ENCODE data around the gene TMEM184A.
A peak's percentile ranks its signal among the peaks of the same experiment; 100 is the strongest.

Gene TMEM184A

DNA sequence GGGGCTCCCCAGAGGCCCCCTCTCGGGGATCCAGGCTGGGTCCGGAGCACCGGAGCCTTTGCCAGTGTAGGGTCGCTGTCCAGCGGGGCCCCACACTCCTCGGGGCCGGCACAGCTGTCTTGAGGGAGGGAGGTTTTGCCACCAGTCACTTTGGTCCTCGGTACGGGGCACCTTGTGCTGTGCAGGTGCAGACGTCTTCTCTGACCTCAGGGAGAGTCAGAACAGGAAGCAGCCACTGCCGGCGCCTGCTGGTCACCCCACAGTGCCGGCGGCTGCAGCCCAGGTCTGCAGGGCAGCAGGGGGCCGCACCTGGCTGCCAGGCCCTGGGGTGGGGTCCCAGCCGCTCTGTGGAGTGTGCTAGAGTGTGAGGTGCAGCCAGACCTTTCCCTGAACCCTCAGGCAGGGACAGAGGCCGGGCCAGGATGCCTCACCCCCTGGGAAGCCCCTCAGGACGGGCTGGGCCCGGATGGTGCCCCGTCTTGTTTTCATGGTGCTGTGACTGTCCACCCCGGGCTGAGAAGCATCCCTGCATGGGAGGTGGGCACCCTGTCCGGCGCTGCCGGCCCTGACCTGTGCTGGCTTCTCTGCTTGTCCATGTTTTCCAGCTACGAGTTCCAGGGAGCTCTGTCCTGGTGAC is 17.3 kb downstream of the TMEM184A start:
- DNase-seq: no peak

DNA sequence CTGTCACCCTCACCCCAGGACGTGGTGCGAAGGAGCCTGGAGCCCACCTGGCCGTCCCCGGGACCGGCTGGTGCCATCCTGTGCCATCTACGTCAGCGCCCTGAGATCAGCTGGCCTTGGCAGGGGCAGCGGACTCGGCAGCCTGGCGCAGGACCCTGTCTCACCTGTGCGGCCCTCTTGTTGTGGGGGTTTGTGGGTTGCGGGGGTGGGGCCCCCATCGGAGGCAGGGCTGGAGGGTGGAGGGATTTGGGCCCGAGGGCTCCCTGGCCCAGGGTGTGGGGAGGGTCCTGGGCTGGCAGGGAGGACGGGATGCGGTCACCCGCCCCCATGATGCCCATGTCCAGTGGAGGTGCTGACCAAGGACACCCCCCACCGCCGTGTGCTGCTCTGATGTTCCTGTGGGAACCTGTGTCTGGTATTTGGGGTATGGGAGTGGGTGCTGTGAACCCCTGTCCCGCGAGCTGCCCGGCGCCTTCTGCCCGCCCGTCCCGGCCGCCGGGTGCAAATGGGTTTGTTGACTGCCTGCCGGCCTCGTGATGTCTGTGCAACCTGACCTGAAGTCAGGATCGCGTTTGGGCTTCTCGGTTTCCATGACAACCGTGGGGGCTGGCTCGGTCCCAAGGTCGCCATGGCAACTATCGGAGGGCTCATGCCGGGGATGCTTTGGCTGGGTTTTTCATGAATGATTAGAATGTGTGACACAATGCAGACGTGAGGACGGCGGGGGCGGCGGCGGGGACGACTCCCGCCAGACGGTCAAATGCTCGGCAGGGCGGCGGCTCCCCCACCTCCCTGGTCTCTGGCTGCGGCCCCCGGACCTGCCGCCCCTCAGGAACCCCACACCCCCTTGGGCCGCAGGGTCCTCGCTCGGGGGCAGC is 18.2 kb downstream of the TMEM184A start:
- DNase-seq: peak; percentile 58

DNA sequence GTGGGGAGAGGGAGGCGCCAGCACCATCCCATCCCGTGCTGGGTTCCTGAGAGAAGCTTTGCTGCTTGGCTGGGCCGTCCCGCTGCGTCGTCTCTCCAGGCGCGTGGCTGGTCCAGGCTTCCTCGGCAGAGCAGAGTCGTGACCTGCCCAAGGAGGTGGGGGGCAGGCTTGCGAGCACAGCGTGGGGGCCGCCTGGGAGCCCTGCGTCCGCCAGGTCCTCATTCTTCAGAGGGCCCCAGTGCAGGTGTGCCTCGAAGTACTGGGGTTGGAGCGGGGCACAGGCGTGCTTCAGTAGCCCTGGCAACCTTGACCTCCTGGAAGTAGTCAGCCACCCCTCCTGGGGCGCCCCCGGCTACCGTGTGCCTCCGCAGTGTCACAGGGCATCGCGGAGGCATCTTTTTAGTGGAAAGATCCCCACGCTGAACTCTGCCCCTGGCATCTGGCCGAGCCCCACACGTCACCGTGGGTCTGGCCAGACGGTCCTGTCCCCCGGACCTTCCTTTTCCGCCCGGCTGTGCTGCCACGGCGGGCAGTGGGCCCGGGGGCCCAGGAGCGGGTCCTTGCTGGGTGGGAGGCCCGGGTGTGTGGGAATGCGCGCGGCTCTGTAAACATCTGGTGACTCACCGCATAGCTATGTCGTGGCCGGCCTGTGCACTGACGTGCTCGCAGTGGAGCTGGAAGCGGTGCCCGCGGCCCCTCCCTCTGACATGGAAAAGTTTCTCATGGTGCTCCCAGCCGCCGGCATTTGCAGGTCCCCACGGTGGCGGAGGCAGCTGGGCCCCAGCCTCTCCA is 19.1 kb downstream of the TMEM184A start:
- DNase-seq: no peak

DNA sequence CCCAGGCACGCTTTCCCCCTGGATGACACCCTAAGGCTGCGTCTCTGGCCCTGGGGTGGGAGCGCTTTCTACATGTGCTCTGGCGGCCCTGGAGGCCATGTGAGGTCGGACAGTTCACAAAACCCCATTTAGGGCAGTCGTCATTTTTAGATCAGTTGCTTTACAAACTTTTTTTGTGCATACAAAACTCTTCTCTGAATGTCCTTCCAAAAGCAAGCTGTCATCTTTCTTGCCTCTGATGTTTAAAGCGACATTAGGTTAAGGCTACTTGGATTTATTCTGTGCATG is 19.6 kb downstream of the TMEM184A start:
- DNase-seq: no peak

DNA sequence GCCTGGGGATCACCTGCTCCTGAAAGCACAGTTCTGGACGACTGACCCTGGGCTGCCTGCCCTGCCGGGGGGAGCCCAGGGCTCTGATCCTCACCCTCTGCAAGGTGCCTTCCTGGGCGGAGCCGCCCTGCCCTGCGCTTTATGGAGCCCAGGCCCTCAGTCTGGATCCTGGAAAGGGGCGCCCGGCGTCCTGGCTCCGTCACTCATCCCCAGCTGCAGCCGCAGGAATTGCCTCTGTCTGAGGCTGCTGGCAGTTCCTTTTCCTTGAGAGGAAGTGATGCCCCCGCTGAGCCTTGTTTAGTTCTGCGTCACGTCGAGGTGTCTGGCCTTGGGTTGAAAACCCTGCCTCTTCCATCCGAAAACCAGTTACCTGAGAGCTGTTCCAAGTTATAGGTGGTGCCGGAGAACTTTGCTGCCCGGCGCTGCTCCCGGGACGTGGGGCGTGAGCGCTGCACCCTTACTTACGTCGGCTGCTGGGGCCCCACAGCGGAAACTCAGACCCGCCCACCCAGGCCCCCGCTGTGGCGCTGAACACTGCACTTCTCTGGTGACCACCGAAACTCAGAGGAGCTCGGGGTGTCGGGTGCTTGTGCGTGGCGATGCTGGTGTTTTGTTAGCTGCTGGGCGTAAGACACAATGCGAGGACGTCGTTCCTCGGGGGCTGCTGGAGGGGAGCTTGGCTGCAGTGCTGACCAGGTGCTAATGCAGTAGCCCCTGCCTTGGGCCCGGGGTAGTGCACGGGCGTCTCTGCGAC is 20.1 kb downstream of the TMEM184A start:
- DNase-seq: no peak

DNA sequence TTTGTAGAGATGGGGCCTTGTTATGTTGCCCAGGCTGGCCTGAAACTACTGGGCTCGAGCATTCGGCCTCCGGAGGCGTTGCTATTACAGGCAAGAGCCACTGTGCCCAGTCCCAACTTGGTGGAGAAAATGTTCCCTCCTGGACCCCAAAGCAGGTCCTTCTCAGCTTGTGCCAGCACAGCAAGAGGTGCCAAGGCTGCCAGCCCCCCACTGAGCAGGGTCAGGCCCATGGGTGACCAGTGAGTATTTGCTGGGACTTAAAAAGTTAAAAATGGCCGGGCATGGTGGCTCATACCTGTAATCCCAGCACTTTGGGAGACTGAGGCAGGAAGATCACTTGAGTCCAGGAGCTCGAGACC is 20.9 kb downstream of the TMEM184A start:
- DNase-seq: no peak

DNA sequence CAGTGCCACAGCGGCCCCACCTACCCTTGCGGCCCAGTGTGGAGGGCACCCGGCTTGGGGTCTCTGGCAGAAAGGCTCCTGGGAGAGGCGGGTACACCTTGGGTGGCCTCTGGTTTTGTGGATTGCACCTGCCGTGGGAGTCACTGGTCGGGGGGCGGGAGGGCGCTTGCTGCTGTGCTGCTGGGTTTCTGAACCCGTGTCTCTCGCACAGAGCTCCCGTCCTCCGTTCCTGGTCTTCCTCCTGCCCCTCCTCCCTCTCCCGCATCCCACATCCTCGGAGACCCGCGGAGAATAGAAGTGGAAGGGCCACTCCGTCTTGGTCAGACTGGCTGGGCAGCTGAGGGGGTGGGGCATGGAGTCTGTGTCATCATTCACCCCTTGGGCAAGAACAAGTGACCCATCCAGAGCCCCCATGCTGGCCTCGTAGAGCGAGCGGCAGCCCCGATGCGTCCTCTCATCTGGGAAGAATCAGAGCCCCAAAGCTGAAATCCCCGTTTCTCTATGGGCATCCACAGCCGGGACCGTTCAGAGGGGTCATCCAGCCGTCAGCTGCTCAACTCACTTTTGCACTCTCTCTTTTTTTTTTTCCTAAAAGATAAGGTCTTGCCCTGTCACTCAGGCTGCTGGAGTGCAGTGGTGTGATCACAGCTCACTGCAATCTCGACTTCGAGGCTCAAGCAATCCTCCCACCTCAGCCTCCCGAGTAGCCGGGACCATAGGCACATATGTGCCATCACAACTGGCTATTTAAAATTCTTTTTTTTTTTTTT is 21.5 kb downstream of the TMEM184A start:
- DNase-seq: peak; percentile 53

DNA sequence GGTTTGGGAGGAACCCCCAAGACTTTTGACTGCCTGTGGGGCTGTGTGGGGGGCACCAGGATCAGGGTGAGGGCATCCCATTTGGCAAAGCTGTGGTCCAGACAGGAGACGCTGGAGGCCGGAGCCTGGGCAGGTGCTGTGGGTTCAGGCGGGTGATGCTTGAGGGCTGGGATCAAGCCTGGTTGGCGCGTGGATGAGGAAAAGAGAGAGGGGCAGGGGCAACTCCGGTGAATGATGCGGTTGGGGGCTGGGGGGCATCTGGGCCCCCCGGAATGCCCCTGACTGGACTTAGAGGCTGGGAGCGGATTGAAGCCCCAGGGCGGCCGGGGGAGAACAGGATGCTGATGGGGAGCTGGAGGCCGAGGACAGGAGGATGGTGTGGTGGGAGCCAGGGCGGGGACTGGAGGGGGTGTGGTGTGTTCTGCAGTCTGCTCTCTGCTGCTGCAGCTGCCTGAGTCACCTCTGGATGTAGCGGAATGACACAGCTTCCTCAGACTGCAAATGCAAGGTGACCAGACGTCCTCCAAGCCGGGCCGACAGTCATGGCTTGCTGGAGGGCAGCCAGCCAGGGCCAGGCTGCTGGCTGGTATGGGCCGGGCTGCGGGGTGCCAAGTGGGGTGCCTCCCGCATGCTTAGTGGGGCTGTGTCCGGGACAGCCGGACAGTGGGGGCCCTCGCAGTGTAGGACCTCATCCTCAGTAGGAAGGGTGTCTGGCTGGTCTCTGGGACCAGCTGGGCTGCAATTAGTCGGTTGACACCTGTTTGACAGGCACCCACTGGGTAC is 22.3 kb downstream of the TMEM184A start:
- peak; percentile 64 for DNase-seq

DNA sequence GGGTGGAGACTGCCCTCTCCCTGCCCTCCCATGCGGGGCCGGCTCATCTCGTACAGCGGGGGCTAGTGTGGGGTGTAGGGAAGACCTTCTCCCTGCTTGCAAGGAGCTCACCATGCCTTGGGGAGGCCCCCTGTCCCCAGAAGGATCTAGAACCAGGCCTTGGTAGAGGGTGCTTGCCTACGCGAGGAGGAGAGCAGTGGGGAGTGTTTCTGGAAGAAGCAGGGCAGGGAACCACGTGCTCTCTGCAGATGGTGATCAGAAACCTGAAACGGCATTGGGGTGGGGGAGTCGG is 22.8 kb downstream of the TMEM184A start:
- DNase-seq: peak; percentile 73

DNA sequence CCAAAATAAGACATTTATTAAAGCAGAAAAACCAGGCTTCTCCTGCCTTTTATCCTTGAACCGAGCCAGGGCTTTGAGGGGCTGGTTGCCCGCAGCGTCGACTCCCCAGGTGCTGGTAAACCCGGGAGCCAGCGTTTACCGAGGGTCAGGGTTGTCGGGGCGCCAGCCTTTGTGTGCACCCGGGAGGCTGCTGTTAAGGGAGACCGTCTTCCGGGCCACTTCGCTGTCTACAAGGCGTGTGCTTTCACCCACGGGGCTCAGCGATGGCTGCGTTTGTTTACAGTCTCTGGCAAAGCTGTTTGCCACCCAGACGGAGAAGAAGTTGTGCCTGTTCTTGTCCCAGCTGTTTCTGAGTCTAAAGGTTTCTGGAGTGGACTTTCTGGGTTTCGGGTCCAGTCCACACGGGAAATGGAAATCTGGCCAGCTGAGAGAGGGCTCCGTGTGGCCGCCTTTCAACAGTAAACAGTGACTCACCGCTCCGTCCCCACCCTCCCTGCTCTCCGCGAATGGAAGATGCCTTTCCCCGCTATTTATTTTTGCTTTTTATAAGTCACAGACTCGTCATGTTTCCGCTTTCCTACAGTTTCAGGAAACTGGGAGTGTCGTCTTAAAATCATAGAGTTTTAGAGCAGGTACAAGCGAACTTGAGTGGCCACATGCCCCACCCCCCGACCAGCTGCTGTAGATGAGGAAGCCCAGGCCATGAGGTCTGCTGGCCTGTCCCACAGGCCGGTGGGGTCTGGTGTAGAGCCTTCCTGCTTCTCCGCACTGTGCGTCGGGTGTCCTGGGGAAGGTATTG is 23.4 kb downstream of the TMEM184A start:
- DNase-seq: peak; percentile 79

DNA sequence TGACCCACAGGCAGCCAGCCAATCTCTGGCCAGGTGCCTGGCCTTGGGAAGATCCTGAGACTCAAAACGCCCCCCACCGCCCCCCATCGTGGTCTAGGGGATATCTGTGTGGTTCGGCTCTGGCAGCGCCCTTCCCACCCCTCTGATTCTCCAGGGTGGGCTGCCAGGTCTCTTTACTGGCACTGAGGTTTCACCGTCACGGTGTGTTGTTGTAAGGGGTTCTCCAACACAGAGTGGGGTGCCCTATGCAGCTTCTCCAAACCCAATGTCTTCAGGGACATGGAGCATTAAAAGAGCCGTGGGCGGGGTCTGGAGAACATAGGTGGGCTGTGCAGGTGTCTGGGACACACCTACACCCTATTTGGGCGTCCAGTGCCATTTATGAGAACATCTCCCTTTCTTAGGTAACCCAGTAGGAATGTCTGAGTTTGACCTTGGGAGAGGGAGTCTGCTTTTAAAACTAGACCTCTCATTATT is 24.0 kb downstream of the TMEM184A start:
- DNase-seq: peak; percentile 62

DNA sequence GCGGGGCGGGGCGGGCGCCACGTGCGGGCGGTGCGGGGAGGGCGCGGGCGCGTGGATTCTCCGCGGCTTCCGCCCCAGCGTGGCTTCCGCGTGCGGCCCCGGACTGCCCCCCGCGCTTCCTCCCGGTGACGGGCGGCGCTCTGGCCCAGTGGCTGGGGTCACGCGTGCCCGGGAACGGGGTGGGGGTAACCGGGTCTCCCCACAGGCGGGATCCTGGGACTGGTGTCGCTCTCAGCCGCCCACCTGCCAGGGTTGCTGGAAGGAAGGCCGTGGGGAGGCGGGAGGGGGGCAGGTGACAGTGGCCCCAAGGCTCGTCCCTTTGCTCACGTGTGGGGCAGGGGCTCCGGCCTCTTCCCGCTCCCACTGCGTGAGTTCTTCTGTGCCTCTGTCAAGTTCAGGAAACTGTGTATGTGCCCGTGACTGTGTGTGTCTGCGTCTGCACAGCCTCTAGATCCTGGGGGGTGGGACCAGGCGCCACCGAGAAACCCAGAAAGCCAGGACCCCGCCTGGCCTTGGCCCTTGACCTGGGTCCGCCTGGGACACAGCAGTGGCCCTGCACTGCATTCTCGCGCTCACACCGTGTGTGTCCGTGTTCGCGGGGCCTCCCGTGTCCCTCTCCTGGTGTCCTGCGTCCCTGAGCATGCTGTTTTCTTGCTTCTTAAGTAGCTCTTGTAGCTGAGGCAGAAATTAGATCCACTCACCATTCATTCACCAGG is 24.6 kb downstream of the TMEM184A start:
- peak; percentile 73 for DNase-seq

DNA sequence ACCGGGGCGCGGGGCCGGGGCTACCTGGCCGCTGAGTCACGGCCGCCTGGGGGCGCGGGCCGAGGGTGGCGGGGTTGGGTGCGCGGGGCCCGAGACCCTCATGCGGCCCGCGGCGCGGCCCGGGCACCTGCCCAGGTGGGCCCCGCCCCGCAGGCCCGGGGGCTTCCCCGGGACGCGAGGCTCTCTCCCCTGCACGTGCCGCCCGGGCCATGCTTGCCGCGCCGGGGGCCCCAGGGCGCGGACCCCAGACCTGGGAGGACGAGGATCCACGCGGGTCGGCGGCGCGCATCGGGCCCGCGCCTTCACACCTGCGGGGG is 25.1 kb downstream of the TMEM184A start:
- DNase-seq: no peak

DNA sequence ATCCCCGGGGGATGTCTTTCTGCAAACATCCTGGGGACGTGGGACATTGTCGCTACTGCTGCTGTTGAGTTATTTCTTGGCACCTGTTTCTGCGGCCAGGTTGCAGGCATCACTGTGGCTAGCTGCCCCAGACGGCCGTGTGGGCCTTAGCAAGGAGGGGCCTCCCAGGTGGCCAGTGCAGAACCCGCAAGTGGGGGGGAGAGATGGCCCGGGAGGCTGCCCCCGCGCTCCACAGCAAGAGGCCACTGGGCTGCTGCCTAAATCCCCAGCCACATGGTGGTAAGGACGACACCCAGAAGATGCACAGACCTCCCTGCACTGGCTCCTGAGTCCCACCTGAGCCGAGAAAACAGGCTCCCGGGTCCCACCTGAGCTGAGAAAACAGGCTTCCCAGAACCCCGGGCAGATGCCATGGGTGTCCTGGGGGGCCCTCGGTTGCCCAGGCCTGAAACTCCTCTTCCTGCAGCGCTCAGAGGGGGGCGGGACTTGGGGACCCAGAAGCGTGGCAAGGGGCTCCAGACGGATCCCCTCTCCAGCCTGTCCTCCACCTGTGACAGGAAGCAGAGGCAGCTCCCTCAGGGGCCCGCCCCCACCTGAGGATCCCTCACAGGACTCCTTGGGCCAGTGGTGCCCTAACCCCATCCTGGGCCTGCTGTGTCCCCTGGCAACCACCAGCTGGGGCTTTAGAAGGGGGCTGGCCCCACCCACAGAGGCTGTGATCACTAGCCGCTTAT is 26.5 kb downstream of the TMEM184A start:
- peak; percentile 55 for DNase-seq

DNA sequence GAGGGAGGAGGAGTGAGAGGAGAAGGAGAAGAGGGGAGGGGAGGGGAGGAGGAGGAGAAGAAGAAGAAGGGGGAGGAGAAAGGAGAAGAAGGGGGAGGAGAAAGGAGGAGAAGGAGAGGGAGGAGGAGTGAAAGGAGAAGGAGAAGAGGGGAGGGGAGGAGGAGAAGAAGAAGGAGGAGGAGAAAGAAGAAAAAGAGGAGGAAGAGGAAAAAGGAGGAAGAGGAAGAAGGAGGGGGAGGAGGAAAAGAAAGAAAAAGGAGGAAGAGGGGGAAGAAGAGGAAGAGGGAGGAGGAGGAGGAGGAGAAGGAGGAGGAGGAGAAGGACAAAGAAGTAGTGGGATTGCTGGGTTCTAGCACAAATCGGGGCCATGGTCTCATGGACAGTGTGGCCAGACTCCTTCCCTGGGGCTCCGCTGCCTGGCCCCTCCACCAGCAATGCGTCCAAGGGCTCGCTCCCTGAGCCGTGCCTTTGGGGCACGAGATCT is 29.7 kb downstream of the TMEM184A start:
- no peak for DNase-seq

DNA sequence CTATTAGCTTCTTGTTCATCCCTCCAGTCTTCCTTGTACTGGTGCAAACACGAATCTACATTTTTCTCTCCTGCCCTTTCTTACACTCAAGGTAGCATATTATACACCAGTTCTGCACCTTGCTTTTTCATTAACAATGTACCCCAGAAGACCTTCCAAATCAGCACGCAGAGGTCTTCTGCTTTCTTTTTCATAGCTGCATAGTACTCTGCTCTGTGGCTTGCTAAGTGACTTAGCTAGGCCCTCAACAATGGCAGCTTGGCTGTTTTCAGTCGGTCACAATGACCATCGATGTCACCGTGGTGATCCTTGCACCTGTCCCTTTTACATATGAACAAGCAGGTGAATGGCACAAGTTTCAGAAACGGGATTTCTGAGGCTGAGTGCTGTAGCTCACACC is 30.6 kb downstream of the TMEM184A start:
- DNase-seq: no peak

DNA sequence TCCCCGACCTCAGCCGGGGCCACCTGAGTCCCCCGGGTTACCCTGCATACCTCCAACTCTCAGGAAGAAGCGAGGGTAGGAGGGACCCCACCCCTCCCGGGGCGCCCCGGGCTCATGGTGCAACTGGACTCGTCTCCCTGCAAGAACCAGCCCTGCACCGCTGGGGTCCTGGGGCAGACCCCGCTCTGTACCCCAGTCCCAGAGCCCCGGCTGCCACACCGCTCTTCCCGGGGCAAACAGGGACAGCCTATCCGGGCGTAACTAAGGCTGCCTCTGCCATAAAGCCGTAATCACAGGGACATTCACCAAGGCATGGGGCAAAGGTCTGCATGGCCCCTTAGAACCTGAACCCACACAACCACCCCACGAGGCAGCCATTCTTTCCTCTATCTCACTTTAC is 32.2 kb downstream of the TMEM184A start:
- no peak for DNase-seq

DNA sequence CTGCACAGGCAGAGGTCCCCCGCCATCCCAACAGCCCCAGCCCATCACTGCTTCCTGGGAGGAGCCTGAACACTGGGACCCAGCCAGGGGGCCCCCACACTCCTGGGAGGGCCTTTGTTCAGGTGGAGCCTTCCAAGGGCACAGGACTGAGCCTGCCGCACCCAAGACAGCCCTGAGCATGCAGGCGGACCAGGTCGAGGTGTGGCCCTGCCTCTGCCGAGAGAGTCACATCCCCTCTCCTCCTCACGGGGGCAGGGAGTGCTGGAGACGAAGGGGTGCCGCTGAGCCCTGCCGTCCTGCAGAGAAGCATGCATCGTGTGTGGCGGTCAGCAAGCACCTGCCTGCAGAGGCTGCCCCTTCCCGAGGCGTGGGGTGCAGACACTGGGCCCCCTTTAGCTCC is 32.8 kb downstream of the TMEM184A start:
- DNase-seq: no peak

DNA sequence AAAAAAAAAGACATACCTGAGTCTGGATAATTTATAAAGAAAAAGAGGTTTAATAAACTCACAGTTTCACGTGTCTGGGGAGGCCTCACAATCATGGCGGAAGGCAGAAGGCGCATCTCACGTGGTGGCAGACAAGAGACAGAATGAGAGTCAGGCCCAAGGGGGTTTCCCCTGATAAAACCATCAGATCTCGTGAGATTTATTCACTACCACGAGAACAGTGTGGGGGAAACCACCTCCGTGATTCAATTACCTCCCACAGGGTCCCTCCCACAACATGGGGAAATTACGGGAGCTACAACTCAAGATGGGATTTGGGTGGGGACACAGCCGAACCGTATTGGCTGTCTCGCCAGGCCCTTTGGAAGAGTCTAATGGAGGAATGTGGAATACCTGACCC is 34.5 kb downstream of the TMEM184A start:
- no peak for DNase-seq

Measured in activated CD8-positive, alpha-beta memory T cell treated with anti-CD3 and anti-CD28 coated beads for 24 hours (primary cell).